Heart left ventricle (tissue), 16 donors: Measurements from ENCODE around the gene PARP9. TPM values are rescaled to one million over a fixed set of nuclear protein-coding genes. Genes with fewer than 3 reads are reported as not detected.

ENCODE experiments used
- ATAC-seq, 4 donors: fragments of 200-7000 bp; cut with Tn5 transposase; one replicate each; pipeline ENCODE4 v1.9.1; 2020 to 2022; ENCODE audit warnings: moderate library complexity in 4 of 4, mild to moderate bottlenecking in 3 of 4, moderate number of reproducible peaks in 1 of 4
- DNase-seq, 5 donors: peaks; one replicate each; pipeline ENCODE4 v3.0.0-alpha.2; 2020
- H3K27ac ChIP-seq, 12 donors: fragments of 200-600 bp; sonication (generic) in 4 of 12; one replicate each; pipeline versions ENCODE4 v1.5.0 to v1.8.0; 2016 to 2022; ENCODE audit warnings: mild to moderate bottlenecking in 2 of 12
- H3K27me3 ChIP-seq, 9 donors: fragments of 200-600 bp; sonication (generic) in 2 of 9; one replicate each; pipeline versions ENCODE4 v1.5.1 to v1.8.0; 2016 to 2022; ENCODE audit warnings: mild to moderate bottlenecking in 3 of 9
- H3K36me3 ChIP-seq, 9 donors: fragments of 200-600 bp; sonication (generic) in 2 of 9; one replicate each; pipeline versions ENCODE4 v1.5.0 to v1.8.0; 2018 to 2022; ENCODE audit warnings: mild to moderate bottlenecking in 2 of 9
- H3K4me1 ChIP-seq, 12 donors: fragments of 200-600 bp; sonication (generic) in 4 of 12; one replicate each; pipeline versions ENCODE4 v1.5.0 to v1.8.0; 2016 to 2022; ENCODE audit warnings: mild to moderate bottlenecking in 3 of 12
- H3K4me3 ChIP-seq, 12 donors: fragments of 200-600 bp; sonication (generic) in 4 of 12; one replicate each; pipeline versions ENCODE4 v1.5.0 to v1.8.0; 2017 to 2022; ENCODE audit warnings: mild to moderate bottlenecking in 9 of 12, moderate library complexity in 4 of 12
- H3K9me3 ChIP-seq, 12 donors: fragments of 200-600 bp; sonication (generic) in 4 of 12; one replicate each; pipeline versions ENCODE4 v1.5.0 to v1.8.0; 2016 to 2022; ENCODE audit warnings: mild to moderate bottlenecking in 1 of 12
- CTCF ChIP-seq, 12 donors: fragments of 200-600 bp; sonication (generic) in 4 of 12; IDR thresholded peaks; one replicate each; pipeline versions ENCODE4 v1.5.0 to v1.8.0; 2018 to 2022; ENCODE audit warnings: antibody characterized with exemption in 12 of 12, mild to moderate bottlenecking in 5 of 12
- POLR2A ChIP-seq, 2 donors: fragments of 450-650 bp; IDR thresholded peaks; one replicate each; pipeline ENCODE4 v1.6.1; 2017; ENCODE audit warnings: antibody characterized with exemption in 2 of 2, mild to moderate bottlenecking in 2 of 2, moderate library complexity in 2 of 2
- WGBS, 4 donors: extraction: QIAGEN DNeasy Blood & Tissue Kit in 2 of 4; methylation state at CpG; one replicate each; pipeline versions ENCODE4 v1.1.5 to v1.1.7; 2013 to 2018; 5-methylcytosine and 5-hydroxymethylcytosine counted together
- intact Hi-C, 10 donors: fragments of 100-400 bp; cut with DNase I; formaldehyde crosslinking; loops; one replicate each; pipeline versions ENCODE4 v1.11.1 to v1.14.2; 2022
- polyA plus RNA-seq, 2 donors: library from polyadenylated mRNA; stranded (reverse); fragments of 200-250 nt; gene quantifications; one replicate each; pipeline ENCODE4 v1.2.3, GENCODE V29; 2013
- total RNA-seq, 9 donors: library from RNA; depleted of rRNA in 2 of 9; stranded (reverse); fragments of >200 nt in 2 of 9; fragmentation: NEBNext Ultra II Directional in 3 of 9; extraction: Animal tissue kit (Norgen Biotek cat#: 25700) in 3 of 9; gene quantifications; one replicate each; pipeline versions ENCODE4 v1.1.0 to v1.2.4, GENCODE V29; 2016 to 2023
- donor health status: ischemic (EF 13 %, LVEDD 7.1; RV severe dilation, severe dysfunction).
- donor health status: healthy with polysubstance abuse.
- donor health status: DM: no; HTN: yes; CAD: no.
- donor health status: DM: no; HTN: no; CAD: no.
- donor health status: ischemic (EF 25% LVEDD 6.9; RV normal size, moderate dysfunction).
- donor health status: ischemic (EF 25% LVEDD 5.7; RV mildly dilated, moderate dysfunction).
- donor health status: healthy.
- donor health status: DM: yes; HTN: yes; CAD: no.
- donor health status: ischemic (EF 35%, LVEDD 5.7; RV mildly dilated, moderate dysfunction).
- donor health status: nonischemic (EF 11% LVEDD 7.7; RV severe dilation, severe dysfunction).
- donor health status: DM: yes; HTN: yes; CAD: no.
- donor health status: PGD.
- donor health status: ischemic (EF 29% LVEDD 5.4; RV normal size, mild dysfunction).
- donor health status: nonischemic (EF 23%, LVEDD 6.1; RV moderate dilation, normal function).

Gene PARP9
- total and polyA plus RNA-seq, 11 donors: 8.2 to 73.0 (median 14.9) TPM

DNA sequence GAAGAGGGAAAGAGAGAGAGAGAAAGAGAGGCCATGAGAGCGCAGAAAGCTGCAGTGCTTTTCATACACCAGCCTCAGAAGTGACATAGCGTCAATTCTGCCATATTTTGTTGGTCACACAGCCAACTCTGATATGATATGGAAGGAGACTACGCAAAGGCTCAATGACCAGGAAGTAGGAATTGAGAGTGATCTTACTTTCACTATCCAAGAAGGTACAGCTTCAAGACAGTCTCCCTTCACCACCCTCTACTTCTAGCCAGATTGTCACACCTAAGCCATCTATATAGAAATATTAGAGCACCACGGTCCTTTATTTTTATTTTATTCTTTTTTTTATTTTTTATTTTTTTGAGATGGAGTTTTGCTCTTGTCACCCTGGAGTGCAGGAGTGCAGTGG, 34.5 kb upstream of the PARP9 start:
- Histone ChIP-seq H3K27me3 (peaks cover 0 to 4% (median 0%) of the 10 kb centered on the region in 9 donors), H3K9me3 (peaks cover 0 to 3% (median 0%) of the 10 kb centered on the region in 12 donors), H3K4me1 (no peaks in the 10 kb centered on the region), H3K27ac (no peak overlapping the region), H3K4me3 (no peak overlapping the region), H3K36me3 (no peaks in the 10 kb centered on the region)
- 62 to 85% (median 70%) methylated on average over 4 of the region's 4 CpGs for WGBS, 4 donors
- intact Hi-C loops: no loop called here
- TF ChIP-seq POLR2A (IDR thresholded peaks at IDR 0.05) (no peak), CTCF (IDR thresholded peaks at IDR 0.05) (no peak)
- ATAC-seq: no peak
- DNase-seq: no peak

DNA sequence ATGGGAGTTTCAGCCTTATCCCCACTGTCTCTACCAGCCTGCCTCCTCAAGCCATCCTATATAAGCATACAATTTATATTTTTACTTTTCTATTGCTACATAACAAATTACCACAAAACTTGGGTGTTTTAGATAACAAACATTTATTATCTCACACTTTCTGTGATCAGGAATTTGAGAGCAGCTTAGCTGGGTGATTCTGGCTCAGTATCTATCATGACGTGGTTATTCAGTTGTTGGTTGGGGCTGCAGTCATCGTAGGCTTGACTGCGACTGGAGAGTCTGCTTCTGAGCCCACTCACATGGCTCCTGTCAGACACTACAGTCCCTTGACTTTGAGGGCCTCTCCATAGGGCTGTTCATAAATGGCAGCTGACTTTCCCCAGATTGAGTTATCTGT, 34.1 kb upstream of the PARP9 start:
- Histone ChIP-seq H3K9me3 (peaks cover 0 to 3% (median 0%) of the 10 kb centered on the region in 12 donors), H3K4me1 (no peaks in the 10 kb centered on the region), H3K36me3 (no peaks in the 10 kb centered on the region), H3K27ac (no peak overlapping the region), H3K4me3 (no peak overlapping the region), H3K27me3 (peaks cover 0 to 4% (median 0%) of the 10 kb centered on the region in 9 donors)
- no peak for ATAC-seq
- 73 to 80% (median 77%) methylated on average over 3 of the region's 3 CpGs for WGBS, 4 donors
- no peak for TF ChIP-seq POLR2A (IDR thresholded peaks at IDR 0.05)
- TF ChIP-seq CTCF (IDR thresholded peaks at IDR 0.05): no peak
- DNase-seq: no peak
- intact Hi-C loops: no loop called here

DNA sequence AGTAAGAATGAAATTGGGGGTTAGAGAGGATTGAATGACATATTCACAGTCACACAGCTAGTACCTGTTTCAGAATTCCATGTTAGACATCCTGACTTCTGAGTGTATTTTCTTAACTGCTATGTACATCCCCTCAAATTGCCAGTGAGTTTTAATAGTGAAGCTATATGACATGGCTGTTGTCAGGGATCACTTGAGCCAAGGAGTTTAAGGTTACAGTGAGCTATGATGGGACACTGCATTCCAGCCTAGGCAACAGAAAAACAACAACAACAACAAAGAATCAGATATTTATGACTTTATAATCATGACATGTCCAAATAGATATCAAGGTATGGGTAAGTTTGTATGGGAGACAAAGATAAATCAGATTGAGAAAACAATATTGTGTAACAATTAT, 29.9 kb upstream of the PARP9 start:
- intact Hi-C loops: no loop called here
- H3K27ac ChIP-seq: no peak overlapping the region
- no peak overlapping the region for H3K4me3 ChIP-seq
- peaks cover 0 to 4% (median 0%) of the 10 kb centered on the region in 9 donors for H3K27me3 ChIP-seq
- ATAC-seq: no peak
- H3K36me3 ChIP-seq: no peaks in the 10 kb centered on the region
- peaks cover 0 to 3% (median 0%) of the 10 kb centered on the region in 12 donors for H3K9me3 ChIP-seq
- TF ChIP-seq POLR2A (IDR thresholded peaks at IDR 0.05) (no peak), CTCF (IDR thresholded peaks at IDR 0.05) (no peak)
- no peaks in the 10 kb centered on the region for H3K4me1 ChIP-seq
- no peak for DNase-seq

DNA sequence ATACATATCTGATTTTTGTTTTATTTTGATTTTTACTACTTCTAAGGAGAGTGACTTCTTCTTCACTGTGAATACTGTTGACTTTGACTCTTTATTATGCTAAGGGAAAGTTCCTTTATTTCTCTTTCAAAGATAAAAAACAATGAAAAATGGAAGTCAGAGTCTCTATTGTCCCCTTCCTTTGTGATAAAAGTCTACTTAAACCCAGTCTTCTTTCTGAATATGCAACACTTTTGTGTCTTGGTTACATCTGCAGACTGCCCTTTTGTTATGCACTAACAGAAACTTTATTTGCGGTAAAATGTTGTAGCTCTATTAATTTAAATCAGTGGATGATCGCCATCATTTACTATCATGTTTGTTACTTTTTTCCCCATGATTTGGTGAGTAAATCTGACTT, 26.5 kb upstream of the PARP9 start:
- WGBS, 4 donors: 94 to 96% (median 95%) methylated on average over 2 of the region's 2 CpGs
- no peak overlapping the region for H3K4me3 ChIP-seq
- DNase-seq: no peak
- no peaks in the 10 kb centered on the region for H3K4me1 ChIP-seq
- no peaks in the 10 kb centered on the region for H3K9me3 ChIP-seq
- no peak overlapping the region for H3K27ac ChIP-seq
- TF ChIP-seq POLR2A (IDR thresholded peaks at IDR 0.05) (no peak), CTCF (IDR thresholded peaks at IDR 0.05) (no peak)
- H3K27me3 ChIP-seq: peaks cover 0 to 4% (median 0%) of the 10 kb centered on the region in 9 donors
- intact Hi-C loops: no loop called here
- no peaks in the 10 kb centered on the region for H3K36me3 ChIP-seq
- ATAC-seq: no peak
